ENCODE data around the gene SYVN1.
A peak's percentile ranks its signal among the peaks of the same experiment; 100 is the strongest.
"Not testable (repeated sequence)": the region's sequence is repeated elsewhere in the genome, so short reads cannot be mapped to it uniquely, and the experiment has no call there.

SYVN1 gene

DNA sequence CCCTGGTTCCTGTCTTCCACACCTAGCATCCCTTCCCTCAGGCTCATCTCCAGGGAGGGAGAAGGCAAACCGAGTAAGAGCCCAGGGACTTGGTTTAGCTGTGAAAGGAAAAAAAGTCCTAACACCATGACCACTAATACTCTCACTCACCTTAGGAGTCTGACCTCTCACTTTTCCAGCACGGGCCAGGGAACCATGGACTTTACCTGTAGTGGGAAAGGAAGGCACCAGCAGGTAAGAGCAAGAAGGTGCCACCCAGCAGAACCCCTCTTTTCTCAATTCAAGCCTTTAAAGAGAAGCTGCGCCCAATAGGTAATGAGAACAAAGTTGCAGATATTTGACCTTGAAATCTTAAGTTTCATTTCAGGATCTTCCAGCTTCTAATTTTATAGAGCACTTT is 13.5 kb downstream of the SYVN1 start:
- no peak for TF ChIP-seq ZNF24 (tag by site-specific recombination; IDR thresholded peaks at IDR 0.05)
- no peak for TF ChIP-seq ZNF423 (tag by site-specific recombination; IDR thresholded peaks at IDR 0.05)
- H3K9me3 ChIP-seq (ENCODE audit: control insufficient read depth, insufficient read depth, low read depth, low read length), result no peaks in the 10 kb centered on the region
- H3K36me3 ChIP-seq (ENCODE audit: control insufficient read depth in 2 of 2, insufficient read depth in 1 of 2, low read length in 2 of 2), result peaks cover 3 to 61% of the 10 kb centered on the region in 2 experiments; a peak in 2 of 3 replicates
- CTCF ChIA-PET, result interaction anchor here (1.0 to 3.4 kb wide), 4 partner anchors 10 to 233 kb away, joined by 3 to 37 read pairs (median 5); partner anchors contain the start of gene TM7SF2
- no peak overlapping the region; the same call in 1 of the 2 replicates for H3K27ac ChIP-seq (ENCODE audit: extremely low read depth, low read depth, low read length)
- H3K4me3 ChIP-seq (ENCODE audit: low read depth, low read length), result no peak overlapping the region; the same call in 1 of the 2 replicates
- peaks cover 3% of the 10 kb centered on the region; the same call in 1 of the 2 replicates for H3K4me1 ChIP-seq (ENCODE audit: control insufficient read depth, insufficient read depth, low read length)
- POLR2A ChIA-PET, result interaction anchor here (0.6 to 3.2 kb wide), 4 partner anchors 9 to 916 kb away, joined by 3 to 57 read pairs (median 36); partner anchors contain the start of genes SYVN1, TM7SF2 and VPS51

DNA sequence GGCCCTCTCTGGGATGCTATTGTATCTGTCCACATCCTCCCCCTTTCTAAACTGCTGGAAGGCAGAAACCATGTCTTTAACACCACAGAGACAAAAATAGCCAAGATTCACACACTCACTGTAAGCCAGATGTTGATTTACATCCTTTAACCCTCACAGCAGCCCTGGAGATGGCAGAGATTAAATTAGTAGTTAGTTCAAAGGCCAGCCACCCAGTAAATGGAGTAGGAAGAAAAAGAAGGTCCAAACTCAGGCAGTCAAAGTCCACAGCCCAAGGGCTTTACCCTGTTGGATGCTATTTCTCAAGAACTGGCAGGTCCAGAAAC is 14.7 kb downstream of the SYVN1 start:
- Histone ChIP-seq H3K9me3 (ENCODE audit: control insufficient read depth, insufficient read depth, low read depth, low read length) (no peaks in the 10 kb centered on the region), H3K4me1 (ENCODE audit: control insufficient read depth, insufficient read depth, low read length) (peaks cover 3% of the 10 kb centered on the region; the same call in 1 of the 2 replicates), H3K4me3 (ENCODE audit: low read depth, low read length) (no peak overlapping the region), H3K36me3 (ENCODE audit: control insufficient read depth in 2 of 2, insufficient read depth in 1 of 2, low read length in 2 of 2) (peaks cover 3 to 61% of the 10 kb centered on the region in 2 experiments; a peak in 2 of 3 replicates), H3K27ac (ENCODE audit: extremely low read depth, low read depth, low read length) (no peak overlapping the region)
- ChIA-PET CTCF (interaction anchor here (1.6 to 3.4 kb wide), 3 partner anchors 9 to 272 kb away, joined by 7 to 37 read pairs (median 10); partner anchors contain the start of gene TM7SF2), POLR2A (interaction anchor here (1.3 kb wide), 1 partner anchor 62 kb away, joined by 6 read pairs; the partner anchor contains the start of gene CAPN1)
- TF ChIP-seq ZBTB17 (tag by site-specific recombination; IDR thresholded peaks at IDR 0.05), result no peak

DNA sequence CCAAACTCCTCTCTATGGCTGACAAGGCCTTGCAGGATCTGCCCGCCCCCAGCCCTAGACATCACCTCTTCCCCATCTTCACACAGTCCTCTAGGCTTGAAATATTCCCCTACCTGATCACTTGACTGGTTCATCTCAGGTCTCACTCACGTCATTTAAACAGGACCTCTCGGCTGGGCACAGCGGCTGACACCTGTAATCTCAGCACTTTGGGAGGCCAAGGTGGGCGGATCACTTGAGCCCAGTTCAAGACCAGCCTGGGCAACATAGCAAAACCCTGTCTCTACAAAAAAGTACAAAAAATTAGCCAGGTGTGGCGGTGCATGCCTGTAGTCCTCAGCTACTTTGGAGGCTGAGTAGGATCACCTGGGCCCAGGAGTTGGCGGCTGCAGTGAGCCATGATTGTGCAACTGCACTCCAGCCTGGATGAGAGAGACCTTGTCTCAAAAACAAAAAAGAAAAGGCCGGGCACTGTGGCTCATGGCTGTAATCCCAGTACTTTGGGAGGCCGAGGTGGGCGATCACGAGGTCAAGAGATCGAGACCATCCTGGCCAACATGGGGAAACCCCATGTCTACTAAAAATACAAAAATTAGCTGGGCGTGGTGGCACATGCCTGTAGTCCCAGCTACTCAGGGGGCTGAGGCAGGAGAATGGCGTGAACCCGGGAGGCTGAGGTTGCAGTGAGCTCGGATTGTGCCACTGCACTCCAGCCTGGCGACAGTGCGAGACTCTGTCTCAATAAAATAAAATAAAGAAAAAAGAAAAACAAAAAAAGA is 15.2 kb downstream of the SYVN1 start:
- H3K4me1 ChIP-seq (ENCODE audit: control insufficient read depth, insufficient read depth, low read length); H3K4me3 ChIP-seq (ENCODE audit: low read depth, low read length); H3K9me3 ChIP-seq (ENCODE audit: control insufficient read depth, insufficient read depth, low read depth, low read length); H3K27ac ChIP-seq (ENCODE audit: extremely low read depth, low read depth, low read length): not testable (repeated sequence)
- H3K36me3 ChIP-seq (ENCODE audit: control insufficient read depth in 2 of 2, insufficient read depth in 1 of 2, low read length in 2 of 2), result peaks cover 3 to 61% of the 10 kb centered on the region in 2 experiments; a peak in 2 of 3 replicates
- POLR2A ChIA-PET, result interaction anchor here (1.3 kb wide), 1 partner anchor 63 kb away, joined by 6 read pairs; the partner anchor contains the start of gene CAPN1
- CTCF ChIA-PET, result interaction anchor here (0.8 to 3.4 kb wide), 12 partner anchors 8 to 304 kb away, joined by 3 to 37 read pairs (median 5); partner anchors contain the start of genes SYVN1 and TM7SF2

DNA sequence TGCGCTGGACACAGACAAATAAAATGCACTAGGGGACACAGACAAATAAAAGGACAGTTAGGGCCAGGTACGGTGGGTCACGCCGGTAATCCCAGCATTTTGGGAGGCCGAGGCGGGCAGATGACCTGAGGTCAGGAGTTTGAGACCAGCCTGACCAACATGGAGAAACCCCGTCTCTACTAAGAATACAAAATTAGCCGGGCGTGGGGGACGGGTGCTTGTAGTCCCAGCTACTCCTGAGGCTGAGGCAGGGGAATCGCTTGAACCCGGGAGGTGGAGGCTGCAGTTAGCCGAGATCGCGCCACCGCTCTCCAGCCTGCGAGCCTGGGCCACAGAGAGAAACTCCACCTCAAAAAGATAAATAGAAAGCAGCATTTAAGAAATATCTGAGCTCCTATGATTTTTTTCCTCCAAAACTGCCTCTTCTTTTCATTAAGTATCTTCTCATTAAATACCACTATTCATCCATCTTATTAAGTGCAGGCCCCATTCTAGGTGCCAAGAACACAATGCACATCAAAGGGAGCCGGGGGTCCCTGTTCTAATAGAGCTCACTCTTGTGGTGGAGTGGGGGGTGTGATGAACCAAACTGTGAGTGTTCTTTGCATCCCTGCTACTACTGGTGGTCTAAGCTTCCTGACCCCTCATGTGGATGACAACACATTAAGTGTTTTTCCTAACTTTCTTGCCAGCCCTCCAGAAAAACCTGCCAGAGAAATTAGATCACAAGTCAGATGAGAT is 16.1 kb downstream of the SYVN1 start:
- no peak overlapping the region for H3K27ac ChIP-seq (ENCODE audit: extremely low read depth, low read depth, low read length)
- no peak for TF ChIP-seq REPIN1 (tag by site-specific recombination; IDR thresholded peaks at IDR 0.05; ENCODE audit: low read depth)
- TF ChIP-seq, protein P1, sequence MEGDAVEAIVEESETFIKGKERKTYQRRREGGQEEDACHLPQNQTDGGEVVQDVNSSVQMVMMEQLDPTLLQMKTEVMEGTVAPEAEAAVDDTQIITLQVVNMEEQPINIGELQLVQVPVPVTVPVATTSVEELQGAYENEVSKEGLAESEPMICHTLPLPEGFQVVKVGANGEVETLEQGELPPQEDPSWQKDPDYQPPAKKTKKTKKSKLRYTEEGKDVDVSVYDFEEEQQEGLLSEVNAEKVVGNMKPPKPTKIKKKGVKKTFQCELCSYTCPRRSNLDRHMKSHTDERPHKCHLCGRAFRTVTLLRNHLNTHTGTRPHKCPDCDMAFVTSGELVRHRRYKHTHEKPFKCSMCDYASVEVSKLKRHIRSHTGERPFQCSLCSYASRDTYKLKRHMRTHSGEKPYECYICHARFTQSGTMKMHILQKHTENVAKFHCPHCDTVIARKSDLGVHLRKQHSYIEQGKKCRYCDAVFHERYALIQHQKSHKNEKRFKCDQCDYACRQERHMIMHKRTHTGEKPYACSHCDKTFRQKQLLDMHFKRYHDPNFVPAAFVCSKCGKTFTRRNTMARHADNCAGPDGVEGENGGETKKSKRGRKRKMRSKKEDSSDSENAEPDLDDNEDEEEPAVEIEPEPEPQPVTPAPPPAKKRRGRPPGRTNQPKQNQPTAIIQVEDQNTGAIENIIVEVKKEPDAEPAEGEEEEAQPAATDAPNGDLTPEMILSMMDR (tag by site-specific recombination; IDR thresholded peaks at IDR 0.05), result 0 out of 2 replicates have a peak, but pooled peaks have one; percentile 2
- 0 out of 2 replicates have a peak, but pooled peaks have one; percentile 5 for TF ChIP-seq KLF16 (tag by site-specific recombination; IDR thresholded peaks at IDR 0.05)
- no peak for TF ChIP-seq ZNF311 (tag by site-specific recombination; IDR thresholded peaks at IDR 0.05; ENCODE audit: borderline replicate concordance)
- TF ChIP-seq, protein P2, sequence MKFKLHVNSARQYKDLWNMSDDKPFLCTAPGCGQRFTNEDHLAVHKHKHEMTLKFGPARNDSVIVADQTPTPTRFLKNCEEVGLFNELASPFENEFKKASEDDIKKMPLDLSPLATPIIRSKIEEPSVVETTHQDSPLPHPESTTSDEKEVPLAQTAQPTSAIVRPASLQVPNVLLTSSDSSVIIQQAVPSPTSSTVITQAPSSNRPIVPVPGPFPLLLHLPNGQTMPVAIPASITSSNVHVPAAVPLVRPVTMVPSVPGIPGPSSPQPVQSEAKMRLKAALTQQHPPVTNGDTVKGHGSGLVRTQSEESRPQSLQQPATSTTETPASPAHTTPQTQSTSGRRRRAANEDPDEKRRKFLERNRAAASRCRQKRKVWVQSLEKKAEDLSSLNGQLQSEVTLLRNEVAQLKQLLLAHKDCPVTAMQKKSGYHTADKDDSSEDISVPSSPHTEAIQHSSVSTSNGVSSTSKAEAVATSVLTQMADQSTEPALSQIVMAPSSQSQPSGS (tag by site-specific recombination; IDR thresholded peaks at IDR 0.05; ENCODE audit: low read depth), result no peak
- TF ChIP-seq ZNF266 (tag by site-specific recombination; IDR thresholded peaks at IDR 0.05; ENCODE audit: low read depth), result no peak
- TF ChIP-seq, protein P3, sequence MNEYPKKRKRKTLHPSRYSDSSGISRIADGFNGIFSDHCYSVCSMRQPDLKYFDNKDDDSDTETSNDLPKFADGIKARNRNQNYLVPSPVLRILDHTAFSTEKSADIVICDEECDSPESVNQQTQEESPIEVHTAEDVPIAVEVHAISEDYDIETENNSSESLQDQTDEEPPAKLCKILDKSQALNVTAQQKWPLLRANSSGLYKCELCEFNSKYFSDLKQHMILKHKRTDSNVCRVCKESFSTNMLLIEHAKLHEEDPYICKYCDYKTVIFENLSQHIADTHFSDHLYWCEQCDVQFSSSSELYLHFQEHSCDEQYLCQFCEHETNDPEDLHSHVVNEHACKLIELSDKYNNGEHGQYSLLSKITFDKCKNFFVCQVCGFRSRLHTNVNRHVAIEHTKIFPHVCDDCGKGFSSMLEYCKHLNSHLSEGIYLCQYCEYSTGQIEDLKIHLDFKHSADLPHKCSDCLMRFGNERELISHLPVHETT (tag by site-specific recombination; IDR thresholded peaks at IDR 0.05), result no peak
- H3K36me3 ChIP-seq (ENCODE audit: control insufficient read depth in 2 of 2, insufficient read depth in 1 of 2, low read length in 2 of 2), result peaks cover 3 to 62% of the 10 kb centered on the region in 2 experiments; a peak in 2 of 3 replicates
- H3K9me3 ChIP-seq (ENCODE audit: control insufficient read depth, insufficient read depth, low read depth, low read length), result no peaks in the 10 kb centered on the region
- H3K4me1 ChIP-seq (ENCODE audit: control insufficient read depth, insufficient read depth, low read length), result peaks cover 3% of the 10 kb centered on the region; the same call in 1 of the 2 replicates
- CTCF ChIA-PET, result interaction anchor here (0.6 to 2.9 kb wide), 16 partner anchors 8 to 303 kb away, joined by 3 to 11 read pairs (median 4); partner anchors contain the start of gene SYVN1
- no peak overlapping the region for H3K4me3 ChIP-seq (ENCODE audit: low read depth, low read length)
- POLR2A ChIA-PET, result interaction anchor here (0.9 to 1.8 kb wide), 5 partner anchors 17 to 122 kb away, joined by 3 to 8 read pairs (median 7); partner anchors contain the start of genes BATF2, CAPN1 and VPS51

All from HEK293 (cell line).